Measurements from ENCODE around the gene KLHL7.

The KLHL7 gene

DNA sequence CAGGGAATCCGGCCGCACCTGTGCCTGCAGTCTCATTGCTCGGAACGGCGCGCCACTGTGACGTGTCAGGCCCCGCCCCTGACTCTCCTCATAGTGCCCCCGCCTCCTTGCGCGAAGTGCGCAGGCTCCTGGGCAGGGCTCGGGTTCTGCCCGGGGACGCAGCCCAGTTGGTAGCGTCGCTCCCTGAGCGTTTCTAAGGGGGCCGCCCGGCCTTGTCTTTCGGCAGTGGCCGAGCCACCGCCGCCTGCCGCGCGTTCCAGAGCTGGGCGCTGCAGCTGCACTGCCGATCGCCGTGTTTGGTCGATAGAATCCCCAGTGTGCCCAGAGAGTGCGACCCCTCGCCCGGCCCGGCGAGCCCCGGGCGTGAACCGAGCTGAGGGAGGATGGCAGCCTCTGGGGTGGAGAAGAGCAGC is at the start of gene KLHL7:
KLHL7 (plus strand) TSS at position 142 of the 413 bp plus-strand sequence; CDS start at position 384, 242 bp downstream.
- DNase-seq = peak; percentile 92

GRCh38 chr7:23058408-23059096 is 47.0 kb upstream of the KLHL7 start:
- DNase-seq = no peak

- no peak for DNase-seq
Observed at GRCh38 chr7:23061327-23061726, 44.3 kb upstream of the KLHL7 start.

- no peak for DNase-seq
Observed at GRCh38 chr7:23062452-23062851, 43.1 kb upstream of the KLHL7 start.

DNA sequence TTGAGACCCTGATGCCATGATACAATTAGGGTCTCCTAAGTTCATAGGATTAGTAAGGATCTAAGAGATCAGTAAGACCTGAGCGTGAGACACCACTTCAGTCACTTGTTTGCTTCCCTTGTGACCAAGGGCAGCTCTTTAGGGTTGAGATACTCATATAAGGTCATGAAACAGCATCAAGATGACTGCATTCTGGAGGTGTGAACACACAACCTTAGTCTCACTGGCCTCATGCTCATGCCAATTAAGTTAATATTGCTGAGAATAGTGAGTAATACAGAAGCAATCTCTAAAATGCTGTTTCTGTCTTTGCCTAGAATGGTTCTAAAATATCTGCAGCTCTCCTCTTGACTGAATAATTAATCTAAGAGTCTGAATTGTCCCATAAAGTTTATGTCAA is 39.6 kb upstream of the KLHL7 start:
- DNase-seq = no peak

DNA sequence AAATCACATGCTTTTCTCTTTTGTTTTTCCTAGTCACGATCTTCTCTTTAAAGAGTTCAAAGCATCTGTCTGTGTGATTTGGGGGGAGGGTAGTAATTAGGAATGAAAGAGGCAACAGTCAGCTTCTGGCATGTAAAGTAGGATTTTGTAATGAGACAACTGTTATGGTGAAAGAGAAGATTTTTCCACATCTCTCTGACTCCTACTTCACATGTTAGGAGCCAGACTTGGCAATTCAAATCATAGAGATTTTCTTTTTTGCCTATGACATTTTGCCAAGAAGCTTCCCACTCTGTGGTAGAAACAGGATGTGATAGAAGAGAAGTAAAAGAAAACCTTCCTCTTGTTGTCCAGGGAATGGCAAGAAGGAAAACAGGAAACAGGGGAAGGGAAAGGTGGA is 38.3 kb upstream of the KLHL7 start:
- no peak for DNase-seq

DNA sequence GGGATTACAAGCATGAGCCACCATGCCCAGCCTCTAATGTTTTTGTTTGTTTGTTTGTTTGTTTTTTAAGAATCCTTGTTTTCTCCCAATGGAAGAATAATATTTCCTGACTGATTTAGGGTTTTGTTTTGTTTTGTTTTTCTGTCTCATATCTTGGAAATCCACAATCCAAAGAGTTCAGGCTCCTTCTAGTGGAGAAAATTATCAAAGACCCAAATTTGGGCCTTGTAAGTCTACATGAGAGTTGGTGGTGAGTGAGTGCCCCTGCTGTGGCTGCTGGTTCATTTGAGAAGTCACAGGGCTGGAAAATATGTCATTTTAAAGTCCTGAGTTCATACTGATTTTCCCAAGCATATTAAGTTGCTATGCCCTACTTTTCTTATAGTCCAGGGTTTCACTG is 33.5 kb upstream of the KLHL7 start:
- DNase-seq = no peak

DNA sequence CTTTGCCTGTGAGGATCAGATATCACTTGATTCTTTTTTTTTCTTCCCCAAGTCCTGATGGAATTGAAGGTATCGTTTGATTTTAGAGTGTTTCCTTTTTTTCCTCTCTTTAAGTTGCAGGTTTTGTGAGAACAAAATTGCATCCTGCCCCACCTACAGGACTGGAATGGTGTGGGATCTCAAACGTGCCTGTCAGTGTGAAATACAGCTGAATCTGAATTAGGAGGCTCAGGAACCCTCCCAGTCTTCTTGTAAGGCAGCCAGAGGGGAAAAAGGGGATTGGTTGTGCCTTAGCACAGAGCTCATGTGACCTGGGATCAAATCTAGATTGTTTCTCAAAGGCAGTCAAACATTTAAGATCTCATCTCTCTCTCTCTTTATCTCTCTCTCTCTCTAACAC is 32.7 kb upstream of the KLHL7 start:
- no peak for DNase-seq

DNA sequence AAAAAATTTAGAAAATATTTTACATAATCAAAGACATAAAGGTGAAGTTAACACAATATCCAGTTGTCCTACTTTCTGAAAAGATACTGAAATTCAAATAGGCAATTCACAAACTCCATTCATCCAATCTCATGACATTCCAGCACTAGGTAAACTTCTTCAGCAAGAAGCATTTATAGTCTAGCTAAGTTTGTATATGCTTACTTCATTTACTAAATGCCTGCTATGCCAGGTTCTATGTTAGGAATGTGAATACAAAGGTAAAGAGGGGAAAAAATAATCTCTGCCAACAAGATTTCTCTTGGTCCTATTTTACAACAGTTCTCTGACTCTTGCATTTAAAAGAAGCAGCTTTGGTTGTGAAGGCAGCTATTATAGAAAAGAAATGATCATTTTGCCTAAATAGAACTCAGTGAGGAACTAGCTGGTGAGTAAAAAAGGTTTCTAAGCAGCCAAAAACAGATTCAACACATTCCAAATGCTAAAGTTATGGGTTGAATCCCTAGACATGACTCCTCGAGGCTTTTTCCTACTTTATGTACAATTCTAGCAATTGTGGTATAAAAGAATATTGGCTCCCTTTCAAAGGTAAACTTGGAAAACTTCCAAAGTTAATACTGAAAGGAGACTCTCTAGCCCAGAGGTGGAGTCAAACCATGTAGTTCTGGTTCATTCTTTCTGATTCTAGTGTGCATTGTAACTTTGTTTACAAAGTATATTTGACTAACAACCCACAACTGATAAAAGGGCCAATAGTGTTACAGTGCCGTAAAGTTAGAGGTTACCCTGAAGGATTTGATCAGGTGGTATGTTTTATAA is 30.9 kb upstream of the KLHL7 start:
- DNase-seq = no peak

DNA sequence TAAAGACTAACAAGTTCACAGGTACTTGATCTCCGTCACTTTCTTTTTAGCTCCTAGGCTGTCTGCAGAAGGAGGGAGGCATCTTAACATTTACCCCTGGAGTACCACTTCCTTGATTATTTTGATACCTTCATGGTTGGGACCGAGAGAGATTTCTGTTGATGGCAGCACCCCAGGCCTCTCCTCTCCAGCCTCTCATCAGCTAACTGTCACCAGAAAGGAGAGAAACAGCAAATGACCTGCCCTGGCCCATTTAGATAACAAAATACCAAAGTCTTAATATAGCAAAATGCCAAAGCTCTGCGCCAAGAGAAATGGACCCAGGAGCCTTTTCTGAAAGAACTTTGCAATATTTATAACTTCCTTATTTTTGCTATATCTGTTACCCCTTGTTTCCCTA is 30.0 kb upstream of the KLHL7 start:
- DNase-seq = no peak

- DNase-seq = no peak
Observed at GRCh38 chr7:23076772-23077171, 28.8 kb upstream of the KLHL7 start.

- DNase-seq = no peak
Observed at GRCh38 chr7:23093111-23093510, 12.5 kb upstream of the KLHL7 start.

GRCh38 chr7:23093546-23093945 is 12.0 kb upstream of the KLHL7 start:
- no peak for DNase-seq

GRCh38 chr7:23096518-23097290 is 8.9 kb upstream of the KLHL7 start:
- no peak for DNase-seq

DNA sequence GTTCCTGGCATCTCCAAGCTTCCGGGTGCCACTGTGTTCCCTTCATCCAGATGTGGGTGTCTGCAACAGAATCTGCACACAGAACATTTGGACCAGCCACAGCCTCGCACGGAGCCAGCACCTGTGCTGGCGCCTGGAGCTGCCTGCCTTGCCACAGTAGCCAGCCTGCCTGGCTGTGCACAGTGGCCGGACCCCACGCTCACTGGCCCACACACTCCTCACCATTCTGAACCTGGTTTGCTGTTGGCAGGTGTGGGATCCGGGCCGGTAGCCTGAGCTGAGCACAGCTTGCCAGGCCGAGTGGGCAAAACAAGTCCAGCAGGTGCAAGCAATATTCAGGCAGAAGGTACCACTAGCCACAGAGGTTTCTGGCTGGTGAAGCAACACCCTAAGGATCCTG is 7.6 kb upstream of the KLHL7 start:
- no peak for DNase-seq

- DNase-seq = no peak
Observed at GRCh38 chr7:23098460-23098859, 7.1 kb upstream of the KLHL7 start.

DNA sequence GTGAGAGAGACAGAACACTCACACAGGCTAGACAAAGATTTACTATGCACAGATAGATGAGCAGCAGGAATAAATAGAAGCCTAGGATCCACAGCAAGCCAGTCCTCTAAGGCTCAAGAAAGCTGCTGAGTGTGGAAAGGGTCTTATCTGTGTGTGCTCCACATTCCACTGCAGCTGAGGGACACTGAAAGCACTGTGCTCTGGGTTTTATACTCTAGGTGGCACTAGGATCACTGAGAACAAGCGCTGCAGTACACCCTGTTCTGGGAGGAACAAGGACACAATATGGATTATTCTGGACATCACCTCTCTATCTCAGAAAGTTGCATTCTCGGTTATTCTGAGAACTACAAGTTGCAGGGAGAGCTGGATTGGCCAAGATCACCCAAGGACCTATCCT is 4.9 kb upstream of the KLHL7 start:
- DNase-seq = no peak

- no peak for DNase-seq
Observed at GRCh38 chr7:23105086-23105643, 420 bp upstream of the KLHL7 start.

DNA sequence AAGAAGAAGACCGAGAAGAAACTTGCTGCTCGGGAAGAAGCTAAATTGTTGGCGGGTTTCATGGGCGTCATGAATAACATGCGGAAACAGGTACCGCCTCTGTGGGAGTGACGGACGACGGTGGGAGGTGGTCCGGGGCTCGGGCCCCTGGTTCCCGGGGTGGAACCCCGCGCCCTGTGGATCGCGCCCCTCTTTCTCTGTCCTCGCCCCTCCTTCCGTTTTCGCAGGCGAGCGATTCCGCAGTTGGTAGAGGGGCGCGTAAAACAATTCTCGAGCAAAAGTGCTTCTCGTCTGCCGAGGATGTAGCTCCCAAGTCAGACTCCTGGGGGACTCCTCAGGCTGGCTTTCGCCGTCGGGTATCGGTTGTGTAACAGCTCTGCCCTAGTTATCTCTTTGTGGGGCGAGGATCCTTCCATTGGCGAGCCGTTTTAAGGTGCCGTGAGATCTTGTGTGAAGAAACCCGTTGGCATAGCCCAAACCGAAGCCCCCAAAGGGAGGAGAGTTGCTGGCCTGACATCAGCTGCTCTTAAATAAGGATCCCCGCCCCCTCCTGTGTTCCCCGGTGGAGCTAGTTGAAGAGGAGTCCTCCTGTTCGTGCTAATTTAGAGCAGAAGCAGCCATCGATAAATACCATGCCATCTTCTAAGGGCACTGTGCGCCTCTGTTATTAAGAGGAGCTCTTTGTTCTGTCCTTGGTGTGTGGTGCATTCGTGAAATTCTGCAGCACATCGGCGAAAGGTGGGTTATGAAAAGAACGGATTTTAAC is 655 bp downstream of the KLHL7 start:
- peak; percentile 32 for DNase-seq

GRCh38 chr7:23106823-23107663 is 1.5 kb downstream of the KLHL7 start:
- no peak for DNase-seq

DNA sequence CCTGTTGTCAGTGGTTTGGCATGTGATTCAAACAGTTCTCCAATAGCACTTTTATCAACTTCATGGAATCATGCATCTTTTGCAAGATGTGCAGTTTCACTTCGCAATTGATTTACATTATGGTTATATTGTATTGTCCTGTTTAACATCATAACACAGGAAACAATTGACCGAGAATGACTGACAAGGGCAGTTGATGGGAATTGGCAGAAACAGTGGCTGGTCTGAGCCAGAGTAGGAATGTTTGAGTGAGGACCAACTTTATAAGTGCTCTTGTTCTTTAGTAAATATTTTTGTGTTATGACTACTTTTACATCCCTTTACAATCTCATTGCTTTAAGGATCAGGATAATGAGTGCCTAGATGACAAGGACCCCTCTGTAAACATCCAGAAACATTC is 2.2 kb downstream of the KLHL7 start:
- no peak for DNase-seq

DNA sequence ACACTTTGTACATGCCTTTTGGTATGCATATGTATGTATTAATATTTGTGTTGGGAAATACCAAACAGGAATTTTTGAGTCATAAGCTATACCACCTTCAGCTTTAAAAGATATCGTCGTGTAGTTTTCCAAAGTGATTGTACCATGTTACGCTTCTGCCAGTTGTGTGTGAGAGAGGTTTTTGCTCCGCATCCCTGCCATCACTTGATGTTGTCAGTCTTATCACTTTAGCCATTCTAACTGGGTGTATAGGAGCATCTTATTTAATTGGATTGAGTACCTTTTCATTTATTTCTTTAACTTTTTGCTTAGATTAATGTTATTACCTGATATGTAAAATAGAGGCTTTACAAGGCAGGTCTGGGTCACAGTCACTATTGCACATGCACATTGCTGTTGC is 3.4 kb downstream of the KLHL7 start:
- no peak for DNase-seq
